GM12891 (cell line): ENCODE results near the gene LPA.
A peak's percentile ranks its signal among the peaks of the same experiment; 100 is the strongest.
"Not testable (repeated sequence)": the region's sequence is repeated elsewhere in the genome, so short reads cannot be mapped to it uniquely, and the experiment has no call there.

ENCODE experiments used
- DNase-seq: peaks from one replicate; pipeline ENCODE4 v3.0.0; 2011; ENCODE audit warnings: low spot score; ENCODE audit not compliant: insufficient read length
- FAIRE-seq: peaks from 2 replicates; lab custom pipeline; 2011; peaks lifted over from hg19 to GRCh38; lab: Jason Lieb, UNC
- PAX5 ChIP-seq: IDR thresholded peaks from 2 replicates; pipeline ENCODE4 v1.6.1; 2011; ENCODE audit warnings: low read length, moderate library complexity, mild to moderate bottlenecking; ENCODE audit not compliant: insufficient read depth, severe bottlenecking
- POLR2A ChIP-seq: IDR thresholded peaks from 2 replicates; pipeline ENCODE4 v1.6.1; 2011; ENCODE audit warnings: low read depth, low read length, control low read depth
- POLR2AphosphoS5 ChIP-seq: IDR thresholded peaks from 2 replicates; pipeline ENCODE4 v1.6.1; 2011; ENCODE audit warnings: low read depth, low read length, control low read depth
- POU2F2 ChIP-seq: IDR thresholded peaks from 2 replicates; pipeline ENCODE4 v1.6.1; 2011; ENCODE audit warnings: low read depth, mild to moderate bottlenecking, control low read depth, low read length, moderate library complexity
- SPI1 ChIP-seq: IDR thresholded peaks from 2 replicates; pipeline ENCODE4 v1.6.1; 2011; ENCODE audit warnings: low read depth, low read length, control low read depth
- TAF1 ChIP-seq: IDR thresholded peaks from 2 replicates; pipeline ENCODE4 v1.6.1; 2011; ENCODE audit warnings: low read depth, low read length, control low read depth

The LPA gene

DNA sequence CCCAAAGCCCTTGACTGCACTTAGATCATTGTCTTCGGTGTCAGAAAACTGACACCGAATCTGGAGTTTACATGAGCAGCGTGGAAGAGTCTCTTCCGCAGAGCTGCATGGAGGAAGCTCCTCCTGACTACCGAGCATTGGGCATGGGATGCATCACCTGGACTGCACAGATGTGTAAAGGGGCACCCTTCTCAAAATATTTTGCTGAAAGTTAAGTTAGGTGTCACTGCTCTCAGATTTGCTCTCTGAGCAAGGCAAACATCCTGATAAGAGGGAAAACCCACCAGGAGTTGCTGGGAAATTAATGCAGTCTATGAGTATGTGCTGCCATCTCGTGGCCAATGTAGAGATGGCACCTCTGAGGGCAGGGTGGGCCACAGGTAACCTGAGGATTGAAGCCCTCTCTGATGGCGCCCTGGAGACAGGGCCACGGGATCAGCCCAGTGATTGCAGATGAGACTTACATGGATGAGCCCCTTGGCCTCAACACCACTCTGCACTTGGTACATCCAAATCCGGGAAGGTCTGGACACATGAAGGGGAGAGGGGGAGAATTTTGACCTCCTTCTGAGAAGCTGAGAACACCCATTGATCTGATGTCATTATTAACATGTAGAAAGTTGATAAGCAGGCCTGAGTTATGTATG is 129.9 kb downstream of the LPA start:
- FAIRE-seq (peak; percentile 93), DNase-seq (peak; percentile 7)
- TF ChIP-seq POLR2A (no peak), POLR2AphosphoS5 (no peak), SPI1 (no peak), TAF1 (no peak), PAX5 (no peak), POU2F2 (0 out of 2 replicates have a peak, but pooled peaks have one; percentile 22)

DNA sequence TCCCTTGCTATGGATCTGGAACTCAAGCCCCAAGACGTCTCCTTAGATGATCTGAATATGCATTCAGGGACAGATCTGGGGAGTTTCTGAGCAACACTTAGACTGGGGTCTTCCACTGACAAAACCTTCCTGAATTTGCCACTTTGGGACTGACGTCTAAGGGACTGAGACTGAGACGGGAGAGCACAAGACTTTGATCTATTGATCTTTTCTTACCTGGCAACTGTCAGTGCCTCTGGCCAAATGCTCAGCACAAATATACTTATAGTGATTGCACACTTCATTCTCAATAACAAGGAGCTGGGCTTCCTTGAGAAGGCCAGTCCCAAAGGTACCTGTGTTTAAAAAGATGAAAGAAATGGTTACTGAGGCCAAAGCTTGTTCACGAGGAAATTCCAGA is 131.8 kb downstream of the LPA start:
- DNase-seq (no peak), FAIRE-seq (no peak)

DNA sequence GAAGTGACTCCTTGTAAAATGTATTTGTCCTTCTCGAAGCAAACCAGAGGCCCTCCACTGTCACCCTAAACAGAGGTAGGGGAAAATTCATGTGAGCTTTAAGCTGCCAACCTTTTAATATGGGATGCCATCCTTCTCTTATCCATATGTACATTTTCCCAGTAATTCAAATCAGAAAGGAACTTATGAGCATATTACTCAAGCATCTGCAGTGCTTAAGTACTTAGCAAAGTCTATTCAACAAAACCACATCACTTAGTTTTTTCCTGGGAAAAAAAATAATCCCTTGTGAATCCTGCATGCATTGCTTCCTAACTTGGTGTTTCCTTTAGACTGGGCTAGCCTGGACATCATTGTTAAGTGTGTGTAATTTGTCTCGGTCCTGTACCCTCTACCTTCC is 132.2 kb downstream of the LPA start:
- no peak for DNase-seq
- no peak for TF ChIP-seq POLR2A
- TF ChIP-seq POLR2AphosphoS5: no peak
- TF ChIP-seq TAF1: no peak
- no peak for TF ChIP-seq SPI1
- no peak for TF ChIP-seq PAX5
- no peak for TF ChIP-seq POU2F2
- FAIRE-seq: no peak

More for the DNA sequence above, 131.8 kb downstream of the LPA start:
- no peak for TF ChIP-seq SPI1
- no peak for TF ChIP-seq POLR2AphosphoS5
- no peak for TF ChIP-seq PAX5
- TF ChIP-seq POLR2A: no peak
- TF ChIP-seq POU2F2: no peak
- TF ChIP-seq TAF1: no peak

DNA sequence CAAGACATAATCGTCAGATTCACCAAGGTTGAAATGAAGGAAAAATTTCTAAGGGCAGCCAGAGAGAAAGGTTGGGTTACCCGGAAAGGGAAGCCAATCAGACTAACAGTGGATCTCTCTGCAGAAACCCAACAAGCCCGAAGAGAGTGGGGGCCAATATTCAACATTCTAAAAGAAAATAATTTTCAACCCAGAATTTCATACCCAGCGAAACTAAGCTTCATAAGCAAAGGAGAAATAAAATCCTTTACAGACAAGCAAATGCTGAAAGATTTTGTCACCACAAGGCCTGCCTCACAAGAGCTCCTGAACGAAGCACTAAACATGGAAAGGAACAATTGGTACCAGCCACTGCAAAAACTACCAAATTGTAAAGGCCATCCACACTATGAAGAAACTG is 134.6 kb downstream of the LPA start:
- not testable (repeated sequence) for FAIRE-seq, DNase-seq

DNA sequence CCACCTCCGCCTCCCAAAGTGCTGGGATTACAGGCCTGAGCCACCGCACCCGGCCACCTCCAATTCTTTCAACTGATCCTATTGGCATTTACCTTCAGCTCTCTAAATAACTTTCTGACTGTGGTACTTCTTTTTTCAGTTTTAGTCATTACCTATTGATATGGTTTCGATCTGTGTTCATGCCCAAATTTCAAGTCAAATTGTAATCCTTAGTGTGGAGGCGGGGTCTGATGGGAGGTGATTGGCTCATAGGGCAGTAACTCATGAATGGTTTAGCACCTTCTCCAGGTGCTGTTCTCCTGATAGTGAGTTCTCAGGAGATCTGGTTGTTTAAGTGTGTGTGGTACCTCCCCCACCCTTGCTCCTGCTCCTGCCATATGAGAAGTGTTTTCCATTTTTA is 140.9 kb downstream of the LPA start:
- DNase-seq: no peak
- no peak for TF ChIP-seq SPI1
- no peak for FAIRE-seq

DNA sequence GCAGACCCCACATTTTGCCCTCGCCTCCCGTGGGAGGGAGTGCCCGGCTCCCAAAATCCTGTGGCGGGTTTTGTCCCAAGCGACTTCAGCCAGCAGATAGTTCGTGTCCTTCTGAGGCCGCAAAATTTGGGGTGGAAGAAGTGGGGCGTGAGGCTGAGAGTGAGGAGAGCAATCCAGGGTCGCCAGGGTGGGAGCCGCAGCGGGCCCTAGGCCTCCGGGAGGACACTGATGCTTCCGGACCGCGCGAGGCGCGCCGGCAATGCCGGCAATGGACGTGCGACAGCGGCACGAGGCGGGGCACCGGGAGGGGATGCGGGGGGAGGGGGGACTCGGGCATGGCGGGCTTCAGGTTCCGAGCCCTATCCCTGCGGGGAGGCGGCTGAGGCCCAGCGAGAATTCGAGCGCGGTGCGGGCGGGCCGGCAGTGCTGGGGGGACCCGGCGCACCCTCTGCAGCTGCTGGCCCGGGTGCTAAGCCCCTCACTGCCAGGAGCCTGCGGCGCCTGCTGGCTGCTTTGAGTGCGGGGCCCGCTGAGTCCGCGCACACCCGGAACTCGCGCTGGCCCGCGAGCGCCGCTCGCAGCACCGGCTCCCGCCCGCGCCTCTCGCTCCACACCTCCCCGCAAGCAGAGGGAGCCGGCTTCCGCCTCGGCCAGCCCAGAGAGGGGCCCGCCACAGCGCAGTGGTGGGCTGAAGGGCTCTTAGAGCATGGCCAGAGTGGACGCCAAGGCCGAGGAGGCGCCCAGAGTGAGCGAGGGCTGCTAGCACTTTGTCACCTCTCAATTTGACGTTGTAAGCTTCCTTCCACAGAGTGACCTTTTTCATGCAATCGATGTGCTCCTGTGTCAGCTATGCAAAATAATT is 143.8 kb downstream of the LPA start:
- FAIRE-seq: no peak
- DNase-seq: peak; percentile 42
- 0 out of 2 replicates have a peak, but pooled peaks have one; percentile 37 for TF ChIP-seq POLR2AphosphoS5
- TF ChIP-seq POU2F2: no peak
- no peak for TF ChIP-seq SPI1
- TF ChIP-seq TAF1: 0 out of 2 replicates have a peak, but pooled peaks have one; percentile 13
- peak; percentile 40; the same call in 1 of the 2 replicates for TF ChIP-seq POLR2A
- no peak for TF ChIP-seq PAX5

DNA sequence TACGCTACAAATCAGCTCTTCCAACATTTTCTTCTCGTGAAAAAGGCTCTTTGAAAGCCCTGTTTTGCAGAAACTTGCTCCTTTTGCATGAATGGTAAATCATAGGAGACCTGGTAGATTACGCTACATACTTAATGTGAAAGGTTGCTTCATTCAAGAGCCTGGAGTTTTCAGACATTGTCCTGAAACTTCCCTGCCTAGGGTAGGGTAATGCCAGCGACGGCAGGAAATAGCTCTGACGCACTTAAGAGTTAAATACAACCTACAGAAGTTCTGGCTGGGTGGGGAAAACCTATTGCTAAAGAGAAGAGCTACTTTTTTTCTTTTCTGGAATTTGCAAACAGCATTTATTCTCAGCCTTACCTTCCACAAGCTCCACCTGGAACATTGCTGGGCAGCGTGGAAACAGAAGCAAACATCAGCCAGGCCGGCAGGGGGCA is 144.5 kb downstream of the LPA start:
- FAIRE-seq: peak; percentile 94
- DNase-seq: no peak
- TF ChIP-seq PAX5 (no peak), POLR2A (no peak)

DNA sequence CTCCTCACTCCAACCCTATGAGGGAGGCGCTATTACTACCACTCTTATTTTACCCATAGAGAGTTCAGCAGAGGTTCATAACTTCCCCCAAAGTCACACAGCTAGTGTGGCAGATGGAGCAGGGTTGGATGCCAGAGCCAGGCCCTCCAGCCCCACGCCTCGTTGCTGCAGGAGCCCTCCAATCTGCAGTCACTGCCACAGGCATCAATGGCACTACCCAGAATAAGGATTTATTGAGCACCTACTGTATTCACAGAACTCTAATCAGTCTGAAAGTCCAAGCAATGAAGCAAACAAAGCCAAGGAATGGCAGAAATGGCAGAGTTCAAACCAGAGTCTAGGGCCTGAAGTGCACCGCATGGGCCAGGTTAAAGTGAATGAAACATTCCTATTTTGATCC is 144.9 kb downstream of the LPA start:
- FAIRE-seq (no peak), DNase-seq (no peak)
- no peak for TF ChIP-seq TAF1
- TF ChIP-seq POLR2AphosphoS5: no peak
- TF ChIP-seq PAX5: no peak
- TF ChIP-seq POU2F2: no peak
- no peak for TF ChIP-seq POLR2A
- no peak for TF ChIP-seq SPI1

DNA sequence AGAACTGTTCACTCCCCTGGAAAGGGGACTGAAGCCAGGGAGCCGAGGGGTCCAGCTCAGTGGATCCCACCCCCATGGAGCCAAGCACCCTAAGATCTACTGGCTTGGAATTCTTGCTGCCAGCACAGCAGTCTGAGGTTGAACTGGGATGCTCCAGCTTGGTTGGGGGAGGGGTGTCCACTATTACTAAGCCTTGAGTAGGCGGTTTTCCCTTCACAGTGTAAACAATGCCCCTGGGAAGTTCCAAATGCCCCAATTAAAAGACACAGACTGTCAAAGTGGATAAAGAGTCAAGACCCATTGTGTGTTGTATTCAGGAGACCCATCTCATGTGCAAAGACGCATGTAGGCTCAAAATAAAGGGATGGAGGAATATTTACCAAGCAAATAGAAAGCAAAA is 150.2 kb downstream of the LPA start:
- FAIRE-seq: no peak
- TF ChIP-seq POLR2A: no peak
- no peak for TF ChIP-seq POLR2AphosphoS5
- no peak for TF ChIP-seq SPI1
- TF ChIP-seq POU2F2: no peak
- TF ChIP-seq PAX5: no peak
- DNase-seq: no peak

DNA sequence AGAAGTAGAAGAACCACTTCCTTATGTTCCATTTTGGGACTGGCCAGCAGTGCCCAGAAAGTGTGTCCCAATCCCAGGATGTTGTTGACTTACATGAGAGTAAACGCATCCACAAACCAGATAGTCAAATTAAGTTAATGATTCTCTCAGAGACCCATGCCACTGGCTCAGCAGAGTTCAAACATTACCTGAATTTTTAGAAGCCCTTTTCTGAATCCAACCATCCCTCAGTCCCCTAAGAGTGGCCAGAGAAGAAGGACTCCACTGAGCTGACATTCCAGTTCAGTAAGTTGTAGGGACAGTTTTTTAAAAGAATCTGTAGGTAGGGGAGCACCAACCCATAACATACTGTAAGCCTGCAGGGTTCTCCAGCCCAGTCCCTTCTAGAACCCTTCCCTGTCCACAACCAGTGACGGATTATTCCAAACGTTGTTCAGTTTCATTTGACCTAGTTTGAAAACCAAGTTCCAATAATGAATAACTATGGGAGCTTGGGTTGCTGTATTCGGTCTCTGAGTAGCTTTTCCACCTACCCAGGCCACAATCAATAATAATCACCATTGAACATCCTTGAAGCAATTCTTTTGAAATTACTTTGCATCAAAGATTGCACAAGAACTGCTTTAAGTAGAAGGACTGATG is 153.0 kb downstream of the LPA start:
- FAIRE-seq: no peak
- TF ChIP-seq TAF1 (no peak), SPI1 (no peak), POLR2AphosphoS5 (no peak), POLR2A (no peak), POU2F2 (no peak), PAX5 (no peak)
- DNase-seq: no peak

DNA sequence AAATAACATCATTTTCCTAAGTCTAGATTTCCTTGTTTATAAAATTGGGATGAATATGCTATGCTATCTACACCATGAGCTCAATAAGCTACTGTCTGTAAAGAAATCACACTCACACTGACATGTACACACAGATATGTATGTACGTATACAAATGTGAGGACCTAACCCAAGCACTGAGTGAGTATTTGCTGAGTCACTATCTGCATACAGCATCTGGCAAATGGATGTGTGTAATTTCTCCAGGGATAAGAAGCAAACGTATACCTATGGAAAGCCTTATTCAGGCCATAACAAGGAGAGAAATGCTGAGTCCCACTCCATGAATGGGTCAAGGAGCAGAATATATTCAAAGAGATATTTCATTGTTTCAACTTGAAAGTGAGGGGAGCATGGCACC is 153.9 kb downstream of the LPA start:
- no peak for TF ChIP-seq POLR2A
- TF ChIP-seq POU2F2: no peak
- TF ChIP-seq POLR2AphosphoS5: no peak
- no peak for TF ChIP-seq PAX5
- TF ChIP-seq SPI1: no peak
- TF ChIP-seq TAF1: no peak
- DNase-seq: no peak
- peak; percentile 9 for FAIRE-seq
